ENCODE measurements around the gene DHPS.

DNA sequence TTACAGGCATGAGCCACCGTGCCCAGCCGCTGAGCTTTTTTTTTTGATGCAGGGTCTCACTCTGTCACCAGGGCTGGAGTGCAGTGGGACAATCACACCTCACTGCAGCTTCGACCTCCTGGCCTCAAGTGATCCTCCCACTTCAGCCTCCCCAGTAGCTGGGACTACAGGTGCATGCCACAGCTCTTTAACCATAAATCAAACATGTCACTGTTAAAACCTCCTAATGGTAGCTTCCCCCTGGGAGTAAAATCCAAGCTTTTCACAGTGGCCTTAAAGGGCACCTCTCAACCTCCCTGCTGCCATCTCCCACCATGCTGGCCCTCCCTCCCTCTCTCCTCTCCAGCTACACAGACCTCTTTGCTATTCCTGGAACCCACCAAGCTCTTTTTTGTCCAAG, 4.2 kb upstream of the DHPS start:
- TF ChIP-seq, protein P1, sequence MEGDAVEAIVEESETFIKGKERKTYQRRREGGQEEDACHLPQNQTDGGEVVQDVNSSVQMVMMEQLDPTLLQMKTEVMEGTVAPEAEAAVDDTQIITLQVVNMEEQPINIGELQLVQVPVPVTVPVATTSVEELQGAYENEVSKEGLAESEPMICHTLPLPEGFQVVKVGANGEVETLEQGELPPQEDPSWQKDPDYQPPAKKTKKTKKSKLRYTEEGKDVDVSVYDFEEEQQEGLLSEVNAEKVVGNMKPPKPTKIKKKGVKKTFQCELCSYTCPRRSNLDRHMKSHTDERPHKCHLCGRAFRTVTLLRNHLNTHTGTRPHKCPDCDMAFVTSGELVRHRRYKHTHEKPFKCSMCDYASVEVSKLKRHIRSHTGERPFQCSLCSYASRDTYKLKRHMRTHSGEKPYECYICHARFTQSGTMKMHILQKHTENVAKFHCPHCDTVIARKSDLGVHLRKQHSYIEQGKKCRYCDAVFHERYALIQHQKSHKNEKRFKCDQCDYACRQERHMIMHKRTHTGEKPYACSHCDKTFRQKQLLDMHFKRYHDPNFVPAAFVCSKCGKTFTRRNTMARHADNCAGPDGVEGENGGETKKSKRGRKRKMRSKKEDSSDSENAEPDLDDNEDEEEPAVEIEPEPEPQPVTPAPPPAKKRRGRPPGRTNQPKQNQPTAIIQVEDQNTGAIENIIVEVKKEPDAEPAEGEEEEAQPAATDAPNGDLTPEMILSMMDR (IDR thresholded peaks at IDR 0.05; ENCODE audit: extremely low read depth in 1 of 2, insufficient read depth in 1 of 2, low read depth in 1 of 2, low read length in 2 of 2), result no peak
- TF ChIP-seq POLR2A (IDR thresholded peaks at IDR 0.05; ENCODE audit: low read depth, low read length) (no peak), JUN (IDR thresholded peaks at IDR 0.05; ENCODE audit: borderline replicate concordance, insufficient read depth, insufficient read length, low read depth) (no peak), POLR2AphosphoS5 (IDR thresholded peaks at IDR 0.05; ENCODE audit: insufficient read depth, low read depth, low read length) (no peak), EZH2 (IDR thresholded peaks at IDR 0.05; ENCODE audit: borderline replicate concordance, low read depth, low read length, severe bottlenecking) (no peak)
- TF ChIP-seq, protein P2, sequence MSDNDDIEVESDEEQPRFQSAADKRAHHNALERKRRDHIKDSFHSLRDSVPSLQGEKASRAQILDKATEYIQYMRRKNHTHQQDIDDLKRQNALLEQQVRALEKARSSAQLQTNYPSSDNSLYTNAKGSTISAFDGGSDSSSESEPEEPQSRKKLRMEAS (IDR thresholded peaks at IDR 0.05; ENCODE audit: insufficient read depth, insufficient read length), result no peak
